ENCODE data around the gene ZBTB48.
"Not testable (repeated sequence)": the region's sequence is repeated elsewhere in the genome, so short reads cannot be mapped to it uniquely, and the experiment has no call there.

ZBTB48 gene

GRCh38 chr1:6579374-6580118 is at the start of gene ZBTB48:
TSS of gene ZBTB48 (plus strand) at chr1:6579994. CDS start at chr1:6580610, 616 bp downstream.
- DNase-seq (ENCODE audit: low read depth, low spot score), result peak; percentile 92

DNA sequence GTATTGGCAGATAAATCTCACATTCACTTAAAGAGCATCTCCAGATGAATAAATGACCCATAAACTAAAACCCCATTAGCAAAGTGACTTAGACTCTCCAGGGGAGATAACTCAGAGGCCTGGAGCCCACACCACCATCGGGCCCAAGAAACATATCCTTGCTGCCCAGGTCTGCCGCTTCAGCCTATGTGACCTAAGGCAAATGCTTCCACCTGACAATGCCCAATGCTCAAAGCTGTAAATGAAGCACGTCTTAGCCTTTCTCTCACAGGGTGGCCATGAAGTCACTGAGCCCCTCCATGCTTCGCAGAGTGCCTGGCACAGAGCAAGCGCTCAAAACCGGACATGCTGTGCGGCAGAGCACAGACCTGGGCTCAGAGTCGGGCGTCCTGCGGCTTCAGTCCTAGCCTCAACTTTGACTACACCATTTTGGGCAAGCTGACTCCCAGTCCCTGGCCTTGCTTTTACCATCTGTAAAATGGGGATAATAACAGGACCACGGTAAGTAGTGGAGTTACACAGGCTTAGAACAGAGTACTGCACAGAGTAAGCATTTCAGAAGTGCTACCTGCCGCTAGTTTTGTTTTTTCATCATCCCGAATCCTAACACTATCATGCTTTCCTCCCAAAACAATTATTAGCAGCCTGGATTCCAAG is 49.2 kb upstream of the ZBTB48 start:
- DNase-seq (ENCODE audit: low read depth, low spot score), result no peak

DNA sequence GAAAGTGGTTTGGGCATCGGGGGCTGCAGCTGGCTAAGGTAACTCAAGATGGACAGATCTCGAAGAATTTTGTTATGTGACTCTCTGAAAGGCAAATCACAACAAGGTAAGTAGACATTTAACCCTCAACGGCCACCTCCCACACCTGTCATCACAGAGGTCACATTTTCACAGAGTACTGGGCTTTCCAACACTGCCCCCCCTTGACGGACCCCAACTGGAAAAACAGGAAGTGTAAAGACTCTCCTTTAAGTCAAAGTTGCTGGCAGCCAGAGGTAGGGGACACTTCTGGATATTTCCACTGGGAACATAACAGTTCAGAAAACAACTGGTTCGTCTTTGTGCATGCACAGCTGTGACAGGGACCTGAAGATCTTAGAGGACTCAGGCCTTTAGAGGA is 47.8 kb upstream of the ZBTB48 start:
- no peak for DNase-seq (ENCODE audit: low read depth, low spot score)

DNA sequence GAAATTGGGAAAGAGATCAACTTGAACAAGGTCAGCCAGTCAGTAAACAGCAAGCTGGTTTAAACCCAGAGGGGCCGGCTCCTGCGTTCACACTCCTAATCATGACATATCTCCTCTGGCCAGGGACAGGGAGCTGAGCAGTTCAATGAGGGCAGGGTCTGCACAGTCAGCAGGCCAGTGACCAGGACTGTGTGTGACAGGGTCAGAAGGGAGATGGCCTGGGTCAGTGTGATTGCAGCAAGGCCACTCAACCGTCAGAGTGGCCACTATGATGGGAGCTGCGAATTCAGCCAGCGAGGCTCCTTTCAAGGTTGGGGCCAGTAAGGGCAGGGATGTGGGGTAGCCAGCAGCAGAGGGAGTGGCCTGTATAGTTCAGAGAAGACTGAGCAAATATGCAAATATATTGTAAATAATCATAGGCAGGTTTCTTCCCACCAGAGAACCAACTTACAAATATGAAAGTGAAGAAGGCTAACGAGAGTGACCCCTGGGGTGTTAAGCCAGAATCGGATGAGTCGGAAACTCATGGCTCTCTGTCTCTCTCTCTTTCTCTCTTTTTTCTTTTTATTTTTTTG is 45.5 kb upstream of the ZBTB48 start:
- DNase-seq (ENCODE audit: low read depth, low spot score), result no peak

DNA sequence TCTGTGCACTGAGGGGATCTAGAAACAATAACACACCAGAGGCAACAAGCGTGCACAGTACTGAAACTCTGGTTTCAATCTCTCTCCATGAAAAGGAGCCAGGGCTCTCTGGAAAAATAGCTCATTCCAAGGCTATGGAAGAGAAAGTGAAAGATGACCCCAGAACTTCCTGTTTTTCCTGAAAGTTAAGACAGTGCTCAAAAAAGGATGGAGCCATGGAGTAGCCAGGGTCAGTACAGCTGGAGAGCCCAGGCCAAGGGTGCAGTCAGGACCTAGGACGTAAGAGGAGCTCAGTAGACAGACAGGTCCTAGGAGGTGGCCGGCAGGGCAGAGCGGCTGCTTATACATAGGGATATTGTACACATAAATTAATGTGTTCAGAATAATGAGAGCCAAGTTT is 44.6 kb upstream of the ZBTB48 start:
- DNase-seq (ENCODE audit: low read depth, low spot score), result no peak

- DNase-seq (ENCODE audit: low read depth, low spot score), result no peak
Measured at GRCh38 chr1:6536291-6536690, 43.5 kb upstream of the ZBTB48 start.

DNA sequence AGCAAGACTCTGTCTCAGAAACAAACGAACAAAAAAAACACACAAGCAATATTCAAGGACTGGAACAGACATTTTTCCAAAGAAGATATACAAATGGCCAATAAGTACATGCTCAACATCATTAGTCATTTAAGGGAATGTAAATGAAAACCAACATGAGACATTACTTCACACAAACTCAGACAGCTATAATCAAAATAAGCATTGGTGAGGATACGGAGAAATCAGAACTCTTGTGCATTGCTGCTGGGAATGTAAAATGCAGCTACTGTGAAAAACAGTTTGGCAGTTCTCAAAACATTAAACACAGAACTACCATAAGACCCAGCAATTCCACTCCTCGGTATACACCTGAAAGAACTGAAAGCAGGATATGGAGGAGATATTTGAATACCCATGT is 40.8 kb upstream of the ZBTB48 start:
- no peak for DNase-seq (ENCODE audit: low read depth, low spot score)

DNA sequence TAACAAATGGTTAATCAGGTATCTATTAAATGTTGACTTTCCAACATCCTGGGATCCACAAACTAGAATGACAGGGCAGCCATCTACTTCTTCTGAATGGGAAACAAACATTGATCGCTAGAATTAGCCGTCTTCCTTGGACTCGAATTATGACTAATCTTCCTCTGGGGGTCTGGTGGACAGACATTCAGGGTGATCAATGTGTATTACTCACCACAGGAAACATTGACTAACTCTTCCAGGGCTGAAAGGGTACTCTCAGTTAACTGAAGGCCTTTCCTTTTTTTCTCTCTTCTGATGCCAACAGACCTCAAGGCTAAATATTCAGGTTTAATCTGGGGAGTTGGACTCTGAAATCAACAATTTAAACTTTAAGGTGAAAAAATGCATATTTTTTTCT is 35.0 kb upstream of the ZBTB48 start:
- no peak for DNase-seq (ENCODE audit: low read depth, low spot score)

DNA sequence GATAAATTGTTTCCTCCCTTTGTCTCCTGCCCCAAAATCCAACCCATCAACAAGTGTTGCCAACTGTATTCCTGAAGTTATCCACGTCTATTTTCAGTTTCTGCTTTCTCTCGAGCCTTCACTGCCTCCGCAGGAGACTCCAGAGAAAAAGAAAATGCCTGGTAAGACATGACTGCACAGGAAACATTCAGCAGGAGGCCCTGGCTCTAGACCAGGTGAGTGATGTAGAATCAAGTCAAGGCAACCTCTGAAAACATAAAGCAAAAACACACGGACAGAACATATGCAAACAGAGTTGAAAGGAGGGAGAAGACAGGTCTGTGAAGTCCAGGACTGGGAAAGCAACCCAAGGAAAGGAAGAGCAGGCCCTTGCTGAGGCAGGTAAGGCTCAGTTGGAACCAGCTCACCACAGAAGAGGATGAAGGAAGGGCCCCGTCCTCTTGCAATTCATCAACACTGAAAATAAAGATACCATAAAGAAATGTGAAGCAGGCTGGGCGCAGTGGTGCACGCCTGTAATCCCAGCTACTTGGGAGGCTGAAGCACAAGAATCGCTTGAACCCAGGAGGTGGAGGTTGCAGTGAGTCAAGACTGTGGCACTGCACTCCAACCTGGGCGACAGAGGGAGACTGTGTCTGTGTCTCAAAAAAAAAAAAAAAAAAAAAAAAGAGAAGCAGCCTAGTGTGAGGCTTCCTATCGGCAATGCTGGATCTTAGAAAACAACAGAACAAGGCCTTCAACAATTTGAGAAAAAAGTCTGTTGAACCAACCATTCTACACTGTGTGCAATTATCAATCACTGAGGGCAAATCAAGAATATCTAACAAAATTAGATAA is 34.3 kb upstream of the ZBTB48 start:
- no peak for DNase-seq (ENCODE audit: low read depth, low spot score)

GRCh38 chr1:6546326-6546725 is 33.5 kb upstream of the ZBTB48 start:
- no peak for DNase-seq (ENCODE audit: low read depth, low spot score)

GRCh38 chr1:6547301-6547700 is 32.5 kb upstream of the ZBTB48 start:
- no peak for DNase-seq (ENCODE audit: low read depth, low spot score)

DNA sequence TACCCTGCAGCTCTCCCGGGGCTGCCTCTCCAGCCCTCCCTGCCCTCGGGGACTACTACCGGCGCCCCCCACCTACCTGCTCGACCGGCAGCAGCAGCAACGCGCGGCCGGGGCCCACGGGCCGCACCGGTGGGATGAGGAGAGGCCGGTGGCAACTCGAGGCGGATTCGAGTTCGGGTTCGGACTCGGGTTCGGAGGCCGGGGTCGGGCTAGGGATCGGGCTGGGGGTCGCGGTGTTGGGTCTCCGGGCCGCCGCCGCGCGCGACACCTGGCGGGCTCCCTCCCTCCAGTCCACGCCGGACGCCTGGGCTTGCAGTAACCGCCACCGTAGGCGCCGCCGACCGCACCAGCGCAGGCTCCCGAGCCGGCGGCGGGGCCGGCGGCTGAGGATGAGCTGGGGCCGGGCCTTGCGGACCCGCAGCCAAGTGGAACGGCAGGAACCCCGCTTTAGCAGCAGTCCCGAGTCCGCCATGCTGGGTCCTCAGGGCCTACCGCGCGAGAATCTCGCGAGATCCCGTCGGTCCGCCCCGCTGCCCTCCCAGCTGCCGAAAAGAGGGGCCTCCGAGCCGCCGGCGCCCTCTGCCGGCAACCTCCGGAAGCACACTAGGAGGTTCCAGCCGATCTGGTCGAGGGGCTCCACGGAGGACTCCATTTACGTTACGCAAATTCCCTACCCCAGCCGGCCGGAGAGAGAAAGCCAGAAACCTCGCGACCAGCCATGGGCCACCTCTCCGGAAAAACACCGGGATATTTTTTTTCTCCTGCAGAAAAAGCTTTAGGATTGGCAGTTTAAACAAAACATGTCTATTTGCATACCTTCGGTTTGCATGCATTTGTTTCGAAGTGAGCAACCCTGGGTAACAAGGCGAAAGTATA is 25.5 kb upstream of the ZBTB48 start, which contains the start of gene NOL9:
Gene NOL9, minus strand, starts transcription at position 483 of the 876 bp plus-strand sequence. Its CDS starts 11 bp downstream, at position 472.
- DNase-seq (ENCODE audit: low read depth, low spot score), result peak; percentile 88

GRCh38 chr1:6554907-6555778 is 24.7 kb upstream of the ZBTB48 start, which contains the start of gene TAS1R1:
TSS of gene TAS1R1 (plus strand) at chr1:6555307. CDS start at chr1:6555374, 67 bp downstream.
- no peak for DNase-seq (ENCODE audit: low read depth, low spot score)

DNA sequence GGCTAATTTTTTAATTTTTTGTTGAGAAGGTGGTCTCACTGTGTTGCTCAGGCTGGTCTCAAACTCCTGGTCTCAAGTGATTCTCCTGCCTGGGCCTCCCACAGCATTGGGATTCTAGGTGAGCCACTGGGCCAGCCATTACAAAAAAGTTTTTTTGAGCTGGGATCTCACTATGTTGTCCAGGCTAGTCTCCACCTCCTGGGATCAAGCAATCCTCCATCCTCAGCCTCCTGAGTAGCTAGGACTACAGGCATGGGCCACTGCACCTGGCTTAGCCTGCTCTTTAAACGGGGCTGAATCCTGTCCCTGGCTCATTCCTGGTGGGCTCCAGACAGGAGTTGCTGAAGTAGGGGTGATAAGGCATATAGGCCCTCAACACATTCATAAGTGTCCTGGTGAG is 22.2 kb upstream of the ZBTB48 start:
- DNase-seq (ENCODE audit: low read depth, low spot score), result no peak

DNA sequence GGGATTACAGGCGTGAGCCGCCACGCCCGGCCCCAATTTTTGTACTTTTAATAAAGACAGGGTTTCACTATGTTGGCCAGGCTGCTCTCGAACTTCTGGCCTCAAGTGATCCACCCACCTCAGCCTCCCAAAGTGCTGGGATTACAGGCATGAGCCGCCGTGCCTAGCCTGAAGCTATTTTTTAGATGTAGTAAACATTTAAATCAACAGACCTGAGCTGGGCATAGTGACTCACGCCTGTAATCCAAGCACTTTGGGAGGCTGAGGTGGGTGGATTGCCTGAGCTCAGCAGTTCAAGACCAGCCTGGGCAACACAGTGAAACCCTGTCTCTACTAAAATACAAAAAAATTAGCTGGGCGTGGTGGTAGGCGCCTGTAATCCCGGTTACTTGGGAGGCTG is 20.6 kb upstream of the ZBTB48 start:
- not testable (repeated sequence) for DNase-seq (ENCODE audit: low read depth, low spot score)

DNA sequence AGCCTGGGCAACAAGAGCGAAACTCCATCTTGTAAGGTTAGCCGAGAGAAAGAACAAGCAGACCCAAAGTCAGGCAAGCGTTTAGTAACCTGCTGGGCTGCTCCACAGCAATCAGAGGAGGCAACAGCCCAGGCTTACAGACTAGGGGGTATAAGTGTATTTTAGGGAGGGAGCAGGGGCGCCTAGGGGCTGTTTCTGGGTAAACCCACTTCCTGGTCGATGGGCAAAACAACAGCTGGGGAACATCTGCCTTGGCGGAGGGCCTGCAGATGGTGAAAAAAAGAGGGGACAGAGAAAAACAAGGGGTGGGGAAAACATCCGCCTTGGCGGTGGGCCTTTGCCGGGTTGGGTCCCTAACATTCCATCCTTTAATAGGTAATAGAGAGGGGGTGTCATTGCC is 19.5 kb upstream of the ZBTB48 start:
- DNase-seq (ENCODE audit: low read depth, low spot score), result no peak

- DNase-seq (ENCODE audit: low read depth, low spot score), result no peak
Measured at GRCh38 chr1:6569033-6569432, 10.8 kb upstream of the ZBTB48 start.

GRCh38 chr1:6570100-6570499 is 9.7 kb upstream of the ZBTB48 start:
- DNase-seq (ENCODE audit: low read depth, low spot score), result no peak

- DNase-seq (ENCODE audit: low read depth, low spot score), result no peak
Measured at GRCh38 chr1:6570987-6571386, 8.8 kb upstream of the ZBTB48 start.
